Stimulated activated CD8-positive, alpha-beta memory T cell treated with anti-CD3 and anti-CD28 coated beads, Interleukin-15, amount 100 ng/mL, for 48 hours (primary cell): ENCODE results near the gene TSC22D3.

Experiments
- DNase-seq, 2 donors: peaks; one replicate each; pipeline ENCODE4 v3.0.0-alpha.2; 2020; ENCODE audit warnings: low read depth in 2 of 2

TSC22D3 gene

DNA sequence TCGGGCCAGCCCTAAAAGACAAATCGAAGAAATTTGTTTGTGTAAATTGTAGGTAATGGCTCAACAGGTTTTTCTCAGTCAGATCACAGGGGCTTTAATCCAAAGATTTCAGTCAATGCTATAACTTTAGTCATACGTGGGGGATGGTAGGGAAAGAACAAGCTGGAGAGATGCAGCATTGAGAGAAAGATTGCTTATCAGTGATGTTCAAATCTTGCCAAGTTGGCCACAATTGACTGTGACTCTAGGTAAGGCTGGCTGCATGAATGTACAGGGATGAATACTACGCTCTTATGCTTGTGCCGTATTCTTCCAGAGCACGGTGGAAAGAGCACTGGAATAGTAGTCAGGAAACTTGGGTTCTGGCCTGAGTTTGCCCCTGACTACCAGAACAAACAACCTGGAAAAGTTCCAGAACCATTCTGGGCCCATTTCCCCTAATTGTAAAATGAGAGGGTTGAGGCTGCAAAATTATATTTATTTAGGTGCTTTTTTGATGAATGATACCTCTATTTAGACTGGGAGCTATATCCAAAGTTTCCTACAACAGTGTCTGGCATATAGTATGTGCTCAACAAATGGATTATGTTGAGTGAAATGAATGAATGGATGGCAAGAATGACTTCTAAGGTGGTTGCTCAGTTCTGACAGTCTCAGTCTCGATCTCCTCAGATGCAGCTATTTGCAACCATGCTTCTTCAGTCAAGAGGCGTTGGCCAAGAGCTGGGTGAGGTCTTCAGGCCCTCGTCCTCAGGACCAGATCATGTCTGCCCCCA is 44.4 kb downstream of the TSC22D3 start:
- DNase-seq = no peak

DNA sequence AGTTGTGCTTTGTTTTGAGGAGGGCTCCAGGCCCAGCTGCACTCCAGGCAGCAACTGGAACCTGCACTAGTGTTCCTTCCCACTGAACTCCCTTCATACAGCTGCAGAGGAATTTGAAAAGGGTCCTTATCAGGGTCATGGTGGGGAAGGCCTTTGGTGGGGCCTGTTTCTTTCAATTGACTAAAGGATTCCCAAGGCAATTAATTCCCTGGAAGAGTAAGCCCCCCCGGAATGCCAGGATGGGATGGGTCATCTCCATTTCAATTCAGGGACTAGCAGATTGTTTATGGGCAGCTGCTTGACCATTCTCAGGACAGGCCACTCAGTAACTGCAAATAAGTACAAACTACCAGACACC is 45.3 kb downstream of the TSC22D3 start:
- DNase-seq = no peak

DNA sequence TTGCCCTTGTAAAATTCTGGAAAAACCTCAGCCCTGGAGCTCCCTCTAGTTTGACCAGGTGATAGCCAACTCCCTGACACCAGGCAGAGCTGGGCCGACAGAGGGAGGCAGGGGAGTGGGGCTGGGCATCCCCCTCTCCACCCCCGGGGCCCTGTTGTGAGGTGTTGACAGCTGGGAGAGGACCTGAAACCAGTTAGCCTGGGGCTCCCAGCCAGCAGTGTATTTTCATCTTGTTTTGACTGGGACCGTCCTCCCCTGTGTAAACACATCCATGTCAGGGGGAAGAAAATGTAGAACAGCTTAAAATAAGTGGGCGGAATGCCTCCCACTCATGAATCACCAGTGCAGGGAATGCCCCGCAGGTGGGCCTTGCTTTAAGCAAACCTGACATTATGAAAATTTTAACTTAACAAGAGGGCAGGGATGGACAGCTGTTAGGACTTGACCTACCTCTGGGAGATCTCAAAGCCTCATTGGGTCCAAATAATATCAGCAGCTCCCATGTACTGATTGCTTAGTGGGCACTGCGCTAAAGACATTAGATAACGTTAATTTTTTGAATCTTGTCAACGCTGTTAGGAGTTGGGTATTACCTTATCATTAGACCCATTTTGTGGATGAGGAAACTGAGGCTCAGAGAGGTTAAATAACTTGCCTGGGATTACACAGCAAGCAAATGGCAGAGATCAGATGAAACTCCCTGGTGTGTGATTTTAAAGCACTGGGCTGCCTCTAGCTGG is 45.9 kb downstream of the TSC22D3 start:
- no peak for DNase-seq

DNA sequence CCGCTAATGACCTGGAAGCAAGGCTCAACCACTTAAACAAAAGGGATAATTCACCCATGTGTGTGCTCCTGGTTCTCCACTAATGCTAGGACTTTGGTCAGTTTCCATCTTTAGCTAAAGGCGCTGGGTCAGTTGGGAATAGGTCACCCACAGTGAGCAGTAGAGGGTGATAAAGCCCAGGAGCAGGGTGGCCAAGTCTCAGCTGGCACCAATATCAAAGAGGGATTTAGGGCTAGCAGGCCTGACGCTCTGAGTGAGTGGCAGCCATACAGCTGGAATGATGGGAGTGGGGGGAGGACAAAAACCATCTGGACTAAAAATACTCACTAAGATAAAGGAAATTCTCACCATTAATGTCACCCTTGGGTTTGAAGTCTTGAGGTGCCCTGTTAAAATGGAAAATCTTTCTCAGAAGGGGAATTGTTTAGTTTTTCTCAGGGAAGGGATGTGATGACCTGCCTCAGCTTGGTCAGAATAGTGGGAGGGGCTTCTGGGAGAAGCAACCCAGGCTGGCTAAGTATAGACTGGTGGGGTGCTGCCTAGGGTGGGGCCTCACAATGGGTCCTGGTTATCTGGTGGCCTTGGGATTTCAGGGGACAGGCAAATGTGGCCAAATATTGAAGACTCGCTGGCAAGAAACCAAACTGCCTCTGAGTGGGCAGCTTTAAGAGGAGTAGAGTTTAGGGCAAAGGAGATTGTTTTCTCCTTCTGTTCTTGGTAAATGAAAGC is 47.1 kb downstream of the TSC22D3 start:
- no peak for DNase-seq

- no peak for DNase-seq
These were observed 48.6 kb downstream of the TSC22D3 start for GRCh38 chrX:107726816-107727534.

DNA sequence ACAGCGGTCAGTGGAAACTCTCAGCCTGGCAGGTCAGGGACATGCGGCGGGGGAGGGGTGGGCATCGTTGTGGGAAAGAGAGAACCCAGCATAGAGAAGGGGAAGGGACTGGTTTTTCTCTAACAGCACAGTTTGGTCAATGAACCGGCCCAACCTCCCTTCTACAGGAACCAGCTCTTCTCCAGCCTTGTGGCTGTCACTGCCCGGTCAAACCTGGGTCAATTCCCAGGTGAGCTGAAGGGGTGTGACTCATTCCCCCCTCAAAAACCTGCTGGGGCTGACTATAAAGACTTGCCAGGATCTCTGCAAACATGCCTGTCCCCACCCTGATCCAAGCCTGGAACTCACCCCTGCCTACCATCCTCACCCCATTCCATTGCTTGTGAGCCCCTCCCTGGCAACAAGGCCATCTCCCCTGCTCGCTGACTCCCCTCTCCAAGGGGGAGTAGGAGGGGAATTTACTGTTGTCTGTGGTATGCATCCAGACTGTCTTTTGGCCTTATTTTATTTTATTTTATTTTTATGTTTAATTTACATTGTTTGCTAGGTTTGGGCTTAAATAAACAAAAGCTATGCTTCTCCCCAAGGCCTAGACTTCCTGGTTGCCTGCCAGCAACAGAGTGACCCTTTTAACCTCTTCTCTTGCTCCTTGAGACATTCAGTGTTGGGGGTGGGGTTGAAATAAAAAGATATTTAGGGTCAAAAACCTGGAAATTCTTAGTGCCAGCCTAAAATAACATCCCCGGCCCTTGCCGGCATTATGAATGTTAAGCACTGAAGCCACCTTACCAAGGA is 49.6 kb downstream of the TSC22D3 start:
- DNase-seq = no peak

DNA sequence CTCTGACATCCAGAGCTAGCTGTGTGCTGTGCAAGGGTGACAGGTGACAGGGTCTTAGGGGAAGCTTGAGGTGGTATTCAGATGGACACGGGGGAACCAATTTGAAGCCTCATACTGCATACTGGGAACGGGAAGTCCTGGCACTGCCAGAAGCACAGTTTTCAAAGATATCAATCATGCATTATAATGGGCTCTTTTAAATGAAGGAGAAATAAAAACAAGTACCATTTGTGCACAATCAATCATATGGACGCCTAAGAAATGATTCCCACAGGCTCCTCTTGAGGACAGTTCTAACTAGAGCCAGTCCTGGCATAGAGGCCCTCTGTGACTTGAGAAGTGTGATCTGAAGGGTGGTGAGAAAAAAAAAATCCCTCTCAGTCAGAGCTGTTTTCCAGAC is 50.9 kb downstream of the TSC22D3 start:
- DNase-seq = no peak

DNA sequence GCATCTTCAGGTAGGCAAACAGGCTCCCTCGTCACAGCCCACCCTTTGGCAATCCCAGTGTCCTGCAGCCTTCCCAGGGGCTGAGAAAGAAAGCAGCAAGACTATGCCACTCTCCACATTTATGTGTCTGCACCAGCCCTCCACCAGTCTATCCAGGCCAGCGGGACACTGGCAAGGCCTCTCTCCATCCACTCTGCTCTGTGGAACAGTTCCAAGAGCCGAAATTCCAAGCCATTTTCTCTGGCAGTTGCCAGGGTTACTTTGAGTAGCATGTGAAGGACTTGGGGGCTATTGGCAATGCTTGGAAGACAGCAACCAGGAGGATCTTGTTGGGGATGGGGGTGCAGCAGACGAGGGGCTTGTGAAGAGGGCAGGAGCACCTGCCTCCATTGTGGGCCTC is 52.1 kb downstream of the TSC22D3 start:
- DNase-seq = no peak

GRCh38 chrX:107721966-107722707 is 53.5 kb downstream of the TSC22D3 start:
- no peak for DNase-seq

DNA sequence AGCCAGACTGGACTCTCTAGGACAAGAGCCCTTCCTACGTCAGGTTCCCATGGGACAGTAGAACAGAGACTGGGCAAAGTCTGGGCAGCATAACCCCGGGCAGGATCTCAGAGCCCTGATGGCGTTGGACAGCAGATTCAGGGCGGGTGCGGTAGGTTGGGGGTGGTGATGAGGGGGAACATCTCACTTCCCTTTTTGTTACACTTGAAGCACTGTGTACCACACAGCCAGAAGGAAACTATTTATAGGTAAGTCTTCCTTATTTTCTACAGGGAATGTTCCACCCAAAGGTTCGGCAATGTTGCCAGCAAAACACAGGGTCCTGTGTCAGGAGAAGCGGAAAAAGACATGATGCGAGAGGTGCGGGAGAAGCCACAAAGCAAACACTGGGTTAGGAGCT is 54.3 kb downstream of the TSC22D3 start:
- DNase-seq = no peak

- peak; percentile 41 to 42 for DNase-seq
These were observed 57.4 kb downstream of the TSC22D3 start for GRCh38 chrX:107718156-107718621.

- DNase-seq = peak; percentile 68 to 76
These were observed 58.5 kb downstream of the TSC22D3 start for GRCh38 chrX:107716816-107717700.

- DNase-seq = no peak
These were observed 59.4 kb downstream of the TSC22D3 start for GRCh38 chrX:107716118-107716684.

DNA sequence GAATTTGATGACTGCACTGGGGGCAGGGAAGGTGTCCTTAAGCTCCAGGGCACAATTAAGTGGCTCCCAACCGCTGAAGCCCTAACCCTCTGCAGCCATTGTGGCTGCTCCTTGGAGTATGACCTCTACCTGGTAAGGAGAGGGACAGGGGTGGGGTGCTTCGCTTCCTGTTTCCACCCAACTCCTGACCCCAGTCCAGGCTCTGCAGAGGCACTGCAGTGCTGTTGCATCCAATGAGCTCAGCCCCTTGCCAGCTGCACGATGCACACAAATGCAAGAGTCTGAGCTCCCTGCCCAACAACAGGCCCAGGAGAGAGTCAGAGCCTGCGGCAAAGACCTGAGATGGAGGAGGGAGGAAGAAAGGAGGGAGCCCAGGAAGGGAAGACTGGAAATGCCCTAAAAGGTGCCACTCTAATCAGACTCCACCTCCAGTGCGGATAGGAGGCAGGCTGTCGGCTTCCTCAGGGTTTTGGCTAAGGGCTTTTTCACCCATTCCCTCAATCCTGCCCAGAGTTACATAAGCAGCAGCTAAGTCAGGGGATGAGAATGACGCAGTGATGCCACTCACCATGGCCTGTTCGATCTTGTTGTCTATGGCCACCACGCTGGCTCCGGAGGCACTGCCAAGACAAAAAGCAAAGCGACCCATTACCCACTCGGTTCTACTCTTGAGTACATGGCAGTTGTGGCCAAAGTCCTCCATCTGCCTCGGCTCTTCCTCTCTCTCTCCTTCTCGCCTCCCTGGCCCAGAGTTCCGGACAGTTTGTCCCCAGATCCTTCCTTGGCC is 60.1 kb downstream of the TSC22D3 start:
- DNase-seq = no peak

DNA sequence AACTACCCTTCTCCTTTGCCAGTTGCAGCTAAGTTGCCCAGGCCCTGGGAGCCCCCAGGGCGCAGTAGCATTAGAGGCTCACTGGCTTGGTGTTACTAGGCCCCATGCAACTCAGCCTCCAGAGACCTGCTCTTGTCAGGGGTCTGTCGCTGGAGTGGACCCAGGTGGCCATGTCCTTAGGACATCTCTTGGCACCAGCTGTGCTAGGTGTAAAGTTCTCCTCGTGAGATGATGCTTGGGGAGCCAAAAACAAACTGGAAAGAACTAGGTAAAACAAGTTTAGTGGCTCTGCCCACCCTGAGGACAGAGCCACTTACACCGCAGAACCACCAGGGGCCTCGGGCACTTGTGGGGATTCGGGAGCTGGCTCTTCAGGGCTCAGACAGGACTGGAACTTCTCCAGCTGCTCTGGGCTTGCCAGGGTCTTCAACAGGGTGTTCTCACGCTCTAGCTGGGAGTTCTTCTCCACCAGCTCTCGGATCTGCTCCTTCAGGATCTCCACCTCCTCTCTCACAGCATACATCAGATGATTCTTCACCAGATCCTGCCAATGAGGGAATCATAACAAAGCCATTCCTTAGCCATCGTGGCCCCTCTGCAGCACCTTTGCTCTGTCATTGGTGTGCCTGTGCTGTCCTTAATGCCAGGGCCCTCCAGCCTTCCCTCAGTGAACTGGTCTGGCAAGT is 61.2 kb downstream of the TSC22D3 start:
- no peak for DNase-seq

- no peak for DNase-seq
These were observed 61.9 kb downstream of the TSC22D3 start for GRCh38 chrX:107713543-107714205.

DNA sequence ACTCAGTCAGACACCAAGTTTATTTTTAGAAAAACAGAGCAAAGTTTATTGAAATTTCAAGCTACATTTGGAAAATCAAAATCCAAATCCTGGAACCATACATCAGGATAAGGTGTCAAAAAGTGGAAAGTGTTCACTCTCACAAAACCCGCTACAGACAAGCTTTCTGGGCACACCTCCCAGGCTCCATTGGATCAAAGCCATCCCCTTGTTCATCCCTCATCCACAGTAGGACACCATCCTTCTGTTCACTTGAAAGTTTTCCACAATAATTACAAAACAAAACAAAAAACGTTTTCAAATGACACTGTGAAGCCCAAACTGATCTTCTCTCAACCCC is 62.4 kb downstream of the TSC22D3 start:
- no peak for DNase-seq
